HL-60 (cell line): Measurements from ENCODE around the gene ZCCHC24.
"Not testable (repeated sequence)": the region's sequence is repeated elsewhere in the genome, so short reads cannot be mapped to it uniquely, and the experiment has no call there.

Experiments
- DNase-seq, 2 experiments: peaks; one replicate each; pipeline ENCODE4 v3.0.0-alpha.2; 2010 to 2020; ENCODE audit warnings: low read depth in 1 of 2, low spot score in 1 of 2
- H3K27ac ChIP-seq: fragments of 250-450 bp; sonication (Bioruptor Pico); replicated peaks from 2 replicates; pipeline ENCODE4 v1.5.1; 2020; ENCODE audit warnings: mild to moderate bottlenecking, moderate library complexity
- H3K27me3 ChIP-seq: fragments of 250-450 bp; sonication (Bioruptor Pico); 2 replicates; pipeline ENCODE4 v1.5.1; 2021; ENCODE audit warnings: mild to moderate bottlenecking, moderate library complexity; ENCODE audit not compliant: insufficient read depth, poor library complexity, severe bottlenecking
- H3K4me3 ChIP-seq: replicated peaks from 2 replicates; pipeline ENCODE4 v1.5.1; 2011; ENCODE audit warnings: mild to moderate bottlenecking, control low read depth, low read length; ENCODE audit not compliant: insufficient read depth
- CTCF ChIP-seq: IDR thresholded peaks from one replicate; pipeline ENCODE4 v1.5.1; 2011; ENCODE audit warnings: low read length, control low read depth, inconsistent platforms; ENCODE audit not compliant: insufficient read depth
- GABPA ChIP-seq: IDR thresholded peaks from 2 replicates; pipeline ENCODE4 v1.6.1; 2012; ENCODE audit warnings: low read depth
- POLR2AphosphoS5 ChIP-seq: IDR thresholded peaks from 2 replicates; pipeline ENCODE4 v1.6.1; 2012; ENCODE audit warnings: low read depth
- SPI1 ChIP-seq: IDR thresholded peaks from 2 replicates; pipeline ENCODE4 v1.6.1; 2012; ENCODE audit warnings: low read depth, mild to moderate bottlenecking, borderline replicate concordance
- TF ChIP-seq, protein P1 (sequence below): IDR thresholded peaks from 2 replicates; pipeline ENCODE4 v1.6.1; 2012; ENCODE audit warnings: low read depth; ENCODE audit not compliant: insufficient replicate concordance

ZCCHC24 gene

DNA sequence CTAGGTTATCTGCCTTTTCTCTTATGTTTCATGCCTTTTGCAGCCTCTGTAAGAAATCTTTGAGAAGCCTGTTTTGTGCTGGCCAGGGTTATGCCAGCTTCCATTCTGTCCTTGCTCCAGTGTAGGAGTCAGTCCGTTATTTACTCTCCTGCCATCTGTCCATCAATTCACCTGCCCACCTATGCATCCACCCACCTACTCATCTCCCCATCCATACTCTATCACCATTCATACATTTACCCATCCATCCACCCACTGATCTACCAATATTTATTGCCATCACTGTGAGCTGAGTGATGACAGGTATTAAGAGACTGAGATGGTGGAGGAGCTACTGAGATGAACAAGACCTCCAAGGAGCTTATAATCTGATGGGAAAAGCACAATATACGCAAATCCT lies 110.9 kb downstream of the ZCCHC24 start:
- Histone ChIP-seq H3K4me3 (no peak overlapping the region), H3K27me3 (no peaks in the 10 kb centered on the region), H3K27ac (no peak overlapping the region)
- TF ChIP-seq GABPA (no peak), POLR2AphosphoS5 (no peak), SPI1 (no peak), CTCF (no peak)
- TF ChIP-seq, protein P1, sequence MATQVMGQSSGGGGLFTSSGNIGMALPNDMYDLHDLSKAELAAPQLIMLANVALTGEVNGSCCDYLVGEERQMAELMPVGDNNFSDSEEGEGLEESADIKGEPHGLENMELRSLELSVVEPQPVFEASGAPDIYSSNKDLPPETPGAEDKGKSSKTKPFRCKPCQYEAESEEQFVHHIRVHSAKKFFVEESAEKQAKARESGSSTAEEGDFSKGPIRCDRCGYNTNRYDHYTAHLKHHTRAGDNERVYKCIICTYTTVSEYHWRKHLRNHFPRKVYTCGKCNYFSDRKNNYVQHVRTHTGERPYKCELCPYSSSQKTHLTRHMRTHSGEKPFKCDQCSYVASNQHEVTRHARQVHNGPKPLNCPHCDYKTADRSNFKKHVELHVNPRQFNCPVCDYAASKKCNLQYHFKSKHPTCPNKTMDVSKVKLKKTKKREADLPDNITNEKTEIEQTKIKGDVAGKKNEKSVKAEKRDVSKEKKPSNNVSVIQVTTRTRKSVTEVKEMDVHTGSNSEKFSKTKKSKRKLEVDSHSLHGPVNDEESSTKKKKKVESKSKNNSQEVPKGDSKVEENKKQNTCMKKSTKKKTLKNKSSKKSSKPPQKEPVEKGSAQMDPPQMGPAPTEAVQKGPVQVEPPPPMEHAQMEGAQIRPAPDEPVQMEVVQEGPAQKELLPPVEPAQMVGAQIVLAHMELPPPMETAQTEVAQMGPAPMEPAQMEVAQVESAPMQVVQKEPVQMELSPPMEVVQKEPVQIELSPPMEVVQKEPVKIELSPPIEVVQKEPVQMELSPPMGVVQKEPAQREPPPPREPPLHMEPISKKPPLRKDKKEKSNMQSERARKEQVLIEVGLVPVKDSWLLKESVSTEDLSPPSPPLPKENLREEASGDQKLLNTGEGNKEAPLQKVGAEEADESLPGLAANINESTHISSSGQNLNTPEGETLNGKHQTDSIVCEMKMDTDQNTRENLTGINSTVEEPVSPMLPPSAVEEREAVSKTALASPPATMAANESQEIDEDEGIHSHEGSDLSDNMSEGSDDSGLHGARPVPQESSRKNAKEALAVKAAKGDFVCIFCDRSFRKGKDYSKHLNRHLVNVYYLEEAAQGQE, result no peak
- no peak for DNase-seq

- no peak for DNase-seq
- no peak for TF ChIP-seq SPI1
- TF ChIP-seq POLR2AphosphoS5, result no peak
- TF ChIP-seq, protein P1, result no peak
- no peak for TF ChIP-seq CTCF
- no peak for TF ChIP-seq GABPA
- Histone ChIP-seq H3K4me3 (no peak overlapping the region), H3K27ac (no peak overlapping the region), H3K27me3 (no peaks in the 10 kb centered on the region)
Observed at GRCh38 chr10:79333513-79333912, 111.9 kb downstream of the ZCCHC24 start.

DNA sequence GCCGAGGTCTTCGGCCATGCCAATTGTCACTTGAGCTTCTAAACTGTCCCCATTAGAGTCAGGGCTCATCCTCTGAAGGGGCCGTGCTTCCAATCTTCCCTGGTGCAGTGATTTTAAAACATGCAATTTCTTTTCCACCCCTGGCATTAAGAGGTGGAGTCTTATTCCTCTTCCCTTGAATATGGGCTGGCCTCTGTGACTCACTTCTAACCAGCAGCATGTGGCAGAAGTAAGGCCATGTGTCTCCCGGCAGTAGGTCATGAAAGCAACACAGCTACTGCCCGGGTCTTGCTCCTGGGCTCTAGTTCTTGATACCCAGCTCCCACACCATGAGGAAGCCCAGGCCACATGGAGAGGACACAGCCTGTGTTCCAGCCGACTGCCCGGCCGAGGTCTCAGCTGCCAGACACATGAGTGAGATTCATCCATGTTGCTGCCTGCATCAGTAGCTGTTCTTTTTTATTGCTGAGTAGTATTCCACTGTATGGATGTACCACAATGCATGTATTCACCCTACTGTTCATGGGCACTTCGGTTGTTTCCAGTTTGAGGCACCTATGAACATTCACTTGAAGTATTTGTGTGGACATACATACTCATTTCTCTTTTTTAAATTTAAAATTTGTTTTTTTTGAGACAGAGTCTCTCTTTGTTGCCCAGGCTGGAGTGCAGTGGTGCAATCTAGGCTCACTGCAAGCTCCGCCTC lies 112.7 kb downstream of the ZCCHC24 start:
- H3K27ac ChIP-seq, H3K4me3 ChIP-seq, DNase-seq, H3K27me3 ChIP-seq: not testable (repeated sequence)
